ENCODE data around the gene EP400. TPM values are rescaled to one million over a fixed set of nuclear protein-coding genes. Genes with fewer than 3 reads are reported as not detected.

EP400 gene
- total RNA-seq, 6 experiments from 2014 or later: 10.9 to 16.3 (median 13.3) TPM

- no peaks in the 10 kb centered on the region for H3K9me3 ChIP-seq
- DNase-seq (no peak), ATAC-seq (no peak)
- TF ChIP-seq POLR2A (IDR thresholded peaks at IDR 0.05) (no peak), CTCF (IDR thresholded peaks at IDR 0.05) (no peak)
- no peaks in the 10 kb centered on the region for H3K27me3 ChIP-seq
- intact Hi-C loops (cut with DNase I): no loop called here
- H3K27ac ChIP-seq: no peak overlapping the region
- no peaks in the 10 kb centered on the region for H3K4me1 ChIP-seq
- WGBS (ENCODE audit: insufficient coverage, low coverage, low lambda C conversion rate, missing lambda C conversion rate): 92% methylated on average over 9 of the region's 27 CpGs
- H3K4me3 ChIP-seq: no peak overlapping the region
- H3K36me3 ChIP-seq: peaks cover 0 to 66% (median 22%) of the 10 kb centered on the region in 4 donors
Measured at GRCh38 chr12:132053338-132054330, 103.9 kb downstream of the EP400 start.

- H3K27ac ChIP-seq: no peak overlapping the region
- 92% methylated on average over 9 of the region's 12 CpGs for WGBS (ENCODE audit: insufficient coverage, low coverage, low lambda C conversion rate, missing lambda C conversion rate)
- no peaks in the 10 kb centered on the region for H3K27me3 ChIP-seq
- no peaks in the 10 kb centered on the region for H3K4me1 ChIP-seq
- no peaks in the 10 kb centered on the region for H3K9me3 ChIP-seq
- intact Hi-C loops (cut with DNase I): no loop called here
- H3K36me3 ChIP-seq: peaks cover 0 to 55% (median 20%) of the 10 kb centered on the region in 4 donors
- no peak overlapping the region for H3K4me3 ChIP-seq
- DNase-seq: no peak
- no peak for ATAC-seq
- TF ChIP-seq CTCF (IDR thresholded peaks at IDR 0.05) (no peak), POLR2A (IDR thresholded peaks at IDR 0.05) (no peak)
Measured at GRCh38 chr12:132054983-132055382, 105.2 kb downstream of the EP400 start.

GRCh38 chr12:132055535-132056096 lies 105.9 kb downstream of the EP400 start:
- H3K27me3 ChIP-seq: no peaks in the 10 kb centered on the region
- ATAC-seq (no peak), DNase-seq (no peak)
- WGBS (ENCODE audit: insufficient coverage, low coverage, low lambda C conversion rate, missing lambda C conversion rate): 92% methylated on average over 6 of the region's 11 CpGs
- no peaks in the 10 kb centered on the region for H3K9me3 ChIP-seq
- intact Hi-C loops (cut with DNase I): no loop called here
- no peak overlapping the region for H3K27ac ChIP-seq
- no peak overlapping the region for H3K4me3 ChIP-seq
- H3K36me3 ChIP-seq: peaks cover 0 to 51% (median 18%) of the 10 kb centered on the region in 4 donors
- TF ChIP-seq POLR2A (IDR thresholded peaks at IDR 0.05): no peak
- TF ChIP-seq CTCF (IDR thresholded peaks at IDR 0.05): no peak
- H3K4me1 ChIP-seq: no peaks in the 10 kb centered on the region

GRCh38 chr12:132056320-132056719 lies 106.6 kb downstream of the EP400 start:
- H3K9me3 ChIP-seq: no peaks in the 10 kb centered on the region
- H3K4me3 ChIP-seq: no peak overlapping the region
- 89% methylated on average over 4 of the region's 5 CpGs for WGBS (ENCODE audit: insufficient coverage, low coverage, low lambda C conversion rate, missing lambda C conversion rate)
- ATAC-seq (no peak), DNase-seq (no peak)
- intact Hi-C loops (cut with DNase I): no loop called here
- H3K4me1 ChIP-seq: no peaks in the 10 kb centered on the region
- H3K27ac ChIP-seq: no peak overlapping the region
- H3K27me3 ChIP-seq: no peaks in the 10 kb centered on the region
- TF ChIP-seq CTCF (IDR thresholded peaks at IDR 0.05): no peak
- TF ChIP-seq POLR2A (IDR thresholded peaks at IDR 0.05): no peak
- peaks cover 0 to 45% (median 15%) of the 10 kb centered on the region in 4 donors for H3K36me3 ChIP-seq
